Gastroesophageal sphincter (tissue), 4 donors: ENCODE measurements around the gene IL1RAP. TPM values are rescaled to one million over a fixed set of nuclear protein-coding genes. Genes with fewer than 3 reads are reported as not detected.

Experiments
- ATAC-seq: fragments of 150-250 bp; one replicate; pipeline ENCODE4 v1.9.1; 2016; ENCODE audit warnings: mild to moderate bottlenecking, moderate library complexity
- H3K27ac ChIP-seq, 4 donors: fragments of 200-600 bp; sonication (generic) in 3 of 4; 1 replicate in 3 of 4; 2 replicates in 1 of 4; pipeline ENCODE4 v1.5.1; 2016 to 2019
- H3K27me3 ChIP-seq: fragments of 200-600 bp; sonication (generic); one replicate; pipeline ENCODE4 v1.5.1; 2019
- H3K36me3 ChIP-seq, 2 donors: fragments of 200-600 bp; sonication (generic); one replicate each; pipeline ENCODE4 v1.5.1; 2019; ENCODE audit warnings: control low read depth in 1 of 2
- H3K4me1 ChIP-seq, 3 donors: fragments of 200-600 bp; sonication (generic); 1 replicate in 2 of 3; 2 replicates in 1 of 3; pipeline ENCODE4 v1.5.1; 2016 to 2019; ENCODE audit warnings: control low read depth in 2 of 3
- H3K4me3 ChIP-seq, 2 donors: fragments of 200-600 bp; sonication (generic); one replicate each; pipeline ENCODE4 v1.5.1; 2019; ENCODE audit warnings: mild to moderate bottlenecking in 1 of 2, moderate library complexity in 1 of 2
- H3K9me3 ChIP-seq, 3 donors: fragments of 200-600 bp; sonication (generic); one replicate each; pipeline ENCODE4 v1.5.1; 2017 to 2019; ENCODE audit warnings: control low read depth in 2 of 3
- EP300 ChIP-seq: sonication (generic); formaldehyde crosslinking; IDR thresholded peaks from one replicate; pipeline ENCODE4 v1.6.1; 2017; ENCODE audit warnings: antibody characterized with exemption, mild to moderate bottlenecking
- POLR2A ChIP-seq, 2 donors: fragments of 450-650 bp; IDR thresholded peaks; one replicate each; pipeline ENCODE4 v1.6.1; 2017; ENCODE audit warnings: antibody characterized with exemption in 2 of 2, mild to moderate bottlenecking in 2 of 2, moderate library complexity in 1 of 2
- POLR2AphosphoS5 ChIP-seq: sonication (generic); formaldehyde crosslinking; IDR thresholded peaks from one replicate; pipeline ENCODE4 v1.6.1; 2017; ENCODE audit warnings: antibody characterized with exemption
- WGBS, 2 donors: methylation state at CpG; one replicate each; pipeline ENCODE4 v1.1.5; 2018; ENCODE audit warnings: low coverage in 1 of 2; 5-methylcytosine and 5-hydroxymethylcytosine counted together
- total RNA-seq, 4 donors: library from RNA; depleted of rRNA; stranded (reverse); fragments of >200 nt; gene quantifications; one replicate each; pipeline ENCODE4 v1.1.0, GENCODE V29; 2016
- TF ChIP-seq, protein P1 (sequence below), 4 experiments: fragments of 200-600 bp in 2 of 4; fragments of 450-650 bp in 2 of 4; sonication (generic) in 1 of 4; IDR thresholded peaks; one replicate each; pipeline ENCODE4 v1.5.1; 2017 to 2019; ENCODE audit warnings: antibody characterized with exemption in 4 of 4, mild to moderate bottlenecking in 2 of 4, moderate library complexity in 2 of 4

Gene IL1RAP
- total RNA-seq, 4 donors from 2014 or later, result 3.2 to 11.0 (median 5.0) TPM

DNA sequence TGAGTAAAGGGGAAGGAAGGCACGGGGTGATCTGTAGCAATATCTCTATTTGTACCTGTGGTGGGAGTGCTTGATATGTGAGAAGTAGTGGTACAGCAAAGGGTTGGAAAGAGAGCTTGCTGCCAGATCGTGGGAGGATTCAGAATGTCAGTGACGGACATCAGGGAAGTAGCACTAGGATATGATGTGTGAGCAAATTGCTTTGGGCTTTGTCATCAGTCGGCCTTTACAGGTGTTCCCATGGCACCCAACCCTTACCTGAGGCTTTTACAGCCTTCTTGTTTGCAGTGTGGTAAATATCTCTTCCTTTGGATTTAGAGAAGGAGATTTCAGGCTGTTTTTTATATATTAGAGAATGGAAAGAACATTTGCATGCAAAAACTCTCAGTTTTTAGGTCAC lies 29.8 kb downstream of the IL1RAP start:
- TF ChIP-seq EP300, result no peak
- TF ChIP-seq, protein P1, sequence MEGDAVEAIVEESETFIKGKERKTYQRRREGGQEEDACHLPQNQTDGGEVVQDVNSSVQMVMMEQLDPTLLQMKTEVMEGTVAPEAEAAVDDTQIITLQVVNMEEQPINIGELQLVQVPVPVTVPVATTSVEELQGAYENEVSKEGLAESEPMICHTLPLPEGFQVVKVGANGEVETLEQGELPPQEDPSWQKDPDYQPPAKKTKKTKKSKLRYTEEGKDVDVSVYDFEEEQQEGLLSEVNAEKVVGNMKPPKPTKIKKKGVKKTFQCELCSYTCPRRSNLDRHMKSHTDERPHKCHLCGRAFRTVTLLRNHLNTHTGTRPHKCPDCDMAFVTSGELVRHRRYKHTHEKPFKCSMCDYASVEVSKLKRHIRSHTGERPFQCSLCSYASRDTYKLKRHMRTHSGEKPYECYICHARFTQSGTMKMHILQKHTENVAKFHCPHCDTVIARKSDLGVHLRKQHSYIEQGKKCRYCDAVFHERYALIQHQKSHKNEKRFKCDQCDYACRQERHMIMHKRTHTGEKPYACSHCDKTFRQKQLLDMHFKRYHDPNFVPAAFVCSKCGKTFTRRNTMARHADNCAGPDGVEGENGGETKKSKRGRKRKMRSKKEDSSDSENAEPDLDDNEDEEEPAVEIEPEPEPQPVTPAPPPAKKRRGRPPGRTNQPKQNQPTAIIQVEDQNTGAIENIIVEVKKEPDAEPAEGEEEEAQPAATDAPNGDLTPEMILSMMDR (IDR thresholded peaks at IDR 0.05), result no peak
- no peak for TF ChIP-seq POLR2A (IDR thresholded peaks at IDR 0.05)
- no peak for TF ChIP-seq POLR2AphosphoS5
- Histone ChIP-seq H3K27me3 (no peaks in the 10 kb centered on the region), H3K36me3 (no peaks in the 10 kb centered on the region), H3K4me3 (no peak overlapping the region), H3K27ac (no peak overlapping the region), H3K4me1 (no peaks in the 10 kb centered on the region), H3K9me3 (no peaks in the 10 kb centered on the region)
- ATAC-seq, result no peak
- WGBS, 2 donors, result 94 to 97% methylated on average over 4 of the region's 4 CpGs

DNA sequence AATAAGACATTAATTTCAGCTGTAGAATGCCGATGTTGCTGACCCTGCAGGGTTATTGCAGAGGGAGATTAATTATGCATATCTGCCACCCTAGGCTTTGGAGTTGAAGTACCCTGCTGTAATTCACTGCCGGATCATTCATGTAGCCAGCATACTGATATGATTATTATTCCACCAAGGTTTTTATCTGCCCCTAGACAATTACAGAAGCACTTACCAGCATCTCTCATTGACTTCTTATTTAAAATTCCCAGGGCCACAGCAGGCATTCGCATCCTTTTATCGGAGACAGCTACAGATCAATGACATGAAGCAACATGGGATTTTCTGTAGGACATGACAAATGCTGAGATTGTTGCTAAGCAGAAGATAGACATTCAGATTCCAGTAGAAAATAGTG lies 31.3 kb downstream of the IL1RAP start:
- Histone ChIP-seq H3K4me3 (no peak overlapping the region), H3K27me3 (no peaks in the 10 kb centered on the region), H3K4me1 (no peaks in the 10 kb centered on the region), H3K36me3 (no peaks in the 10 kb centered on the region), H3K9me3 (no peaks in the 10 kb centered on the region), H3K27ac (no peak overlapping the region)
- 69 to 83% methylated on average over 4 of the region's 4 CpGs for WGBS, 2 donors
- no peak for ATAC-seq
- no peak for TF ChIP-seq POLR2AphosphoS5
- TF ChIP-seq, protein P1 (IDR thresholded peaks at IDR 0.05), result no peak
- no peak for TF ChIP-seq EP300
- TF ChIP-seq POLR2A (IDR thresholded peaks at IDR 0.05), result no peak

DNA sequence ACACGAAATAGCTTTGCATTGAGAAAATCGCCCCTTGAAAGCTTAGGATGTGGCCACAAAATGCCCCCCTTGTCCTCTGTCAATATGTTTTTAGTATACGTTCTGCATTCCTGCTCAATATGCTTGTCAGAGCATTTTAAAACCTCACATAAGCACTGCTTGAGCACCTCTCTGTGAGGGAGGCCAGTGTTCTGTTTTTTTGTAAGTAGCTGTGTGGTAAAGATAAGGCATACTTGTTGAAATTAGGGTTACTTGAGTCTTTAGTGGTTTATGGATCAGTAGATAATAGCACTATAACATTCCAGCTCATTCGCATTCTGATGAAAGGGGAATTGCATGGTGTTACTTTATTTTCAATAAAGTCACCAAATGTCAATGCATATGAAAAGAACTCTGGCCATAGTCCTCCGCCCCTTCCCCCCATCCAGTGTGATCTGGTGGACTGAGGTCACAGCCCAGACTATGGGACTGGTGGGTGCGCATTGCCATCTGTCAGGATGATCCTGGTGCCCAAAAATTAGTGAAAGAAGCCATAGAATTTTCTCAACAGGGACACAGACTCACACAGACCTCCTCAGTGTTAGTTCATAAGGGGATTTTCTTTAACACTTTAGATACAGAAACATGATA lies 33.1 kb downstream of the IL1RAP start:
- ATAC-seq, result no peak
- no peaks in the 10 kb centered on the region for H3K36me3 ChIP-seq
- no peaks in the 10 kb centered on the region for H3K27me3 ChIP-seq
- H3K4me3 ChIP-seq, result no peak overlapping the region
- no peak for TF ChIP-seq POLR2A (IDR thresholded peaks at IDR 0.05)
- TF ChIP-seq EP300, result no peak
- TF ChIP-seq, protein P1 (IDR thresholded peaks at IDR 0.05), result no peak
- no peak for TF ChIP-seq POLR2AphosphoS5
- no peaks in the 10 kb centered on the region for H3K4me1 ChIP-seq
- H3K9me3 ChIP-seq, result no peaks in the 10 kb centered on the region
- 69 to 77% methylated on average over 5 of the region's 6 CpGs for WGBS, 2 donors
- no peak overlapping the region for H3K27ac ChIP-seq

DNA sequence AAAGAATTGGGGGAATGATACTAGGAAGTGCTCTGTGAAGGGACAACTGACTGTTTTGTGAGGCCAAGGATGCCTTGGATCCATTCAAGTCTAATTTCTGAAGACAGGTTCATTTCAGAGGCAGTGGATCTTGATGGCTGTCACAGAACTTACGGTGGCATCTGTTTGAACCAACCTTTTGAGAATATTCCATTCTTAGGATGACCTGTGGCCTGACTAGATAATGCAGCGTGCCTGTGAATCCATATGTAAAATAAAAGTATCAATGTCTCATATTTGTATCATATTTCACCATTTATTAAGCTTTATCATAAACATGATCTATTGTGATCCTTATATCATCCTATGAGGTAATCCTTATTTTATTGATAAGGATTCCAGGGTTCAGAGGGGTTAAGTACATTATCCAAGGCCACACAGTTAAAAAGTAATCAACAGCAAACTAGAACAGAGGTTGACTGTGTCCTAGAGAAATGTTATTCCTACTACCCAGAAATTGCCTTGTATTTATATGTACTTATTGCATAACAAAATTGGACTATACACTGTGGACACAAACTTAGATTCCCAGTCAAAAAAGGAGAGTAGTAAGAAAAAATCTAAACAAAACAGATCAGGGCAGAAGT lies 34.3 kb downstream of the IL1RAP start:
- H3K27me3 ChIP-seq, result no peaks in the 10 kb centered on the region
- no peaks in the 10 kb centered on the region for H3K36me3 ChIP-seq
- H3K4me3 ChIP-seq, result no peak overlapping the region
- H3K27ac ChIP-seq, result no peak overlapping the region
- 92 to 96% methylated on average over 2 of the region's 2 CpGs for WGBS, 2 donors
- no peaks in the 10 kb centered on the region for H3K9me3 ChIP-seq
- no peak for ATAC-seq
- TF ChIP-seq POLR2A (IDR thresholded peaks at IDR 0.05) (no peak), POLR2AphosphoS5 (no peak), EP300 (no peak)
- TF ChIP-seq, protein P1 (IDR thresholded peaks at IDR 0.05), result no peak
- H3K4me1 ChIP-seq, result no peaks in the 10 kb centered on the region

DNA sequence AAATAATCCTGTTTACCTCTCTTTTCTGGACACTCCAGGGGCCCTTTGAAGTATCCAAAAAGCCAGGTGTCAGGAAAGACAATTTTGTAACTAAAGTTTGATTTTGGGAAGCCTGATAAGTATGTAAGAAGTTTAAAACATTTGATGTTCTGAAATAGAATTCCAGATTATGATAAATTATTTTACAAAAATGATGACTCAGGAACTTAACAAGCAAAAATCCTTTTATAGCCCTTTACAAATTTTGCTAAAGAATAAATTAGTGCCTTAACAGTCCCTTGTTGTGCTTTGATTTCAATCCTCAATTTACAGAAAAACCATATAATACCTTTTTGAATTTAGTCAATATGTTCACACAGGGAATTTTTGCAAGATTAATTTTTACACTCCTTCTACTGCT lies 38.1 kb downstream of the IL1RAP start:
- no peaks in the 10 kb centered on the region for H3K36me3 ChIP-seq
- H3K27me3 ChIP-seq, result no peaks in the 10 kb centered on the region
- no peak overlapping the region for H3K4me3 ChIP-seq
- no peaks in the 10 kb centered on the region for H3K9me3 ChIP-seq
- no peak overlapping the region for H3K27ac ChIP-seq
- no peaks in the 10 kb centered on the region for H3K4me1 ChIP-seq
- no peak for ATAC-seq
- TF ChIP-seq POLR2A (IDR thresholded peaks at IDR 0.05) (no peak), POLR2AphosphoS5 (no peak), EP300 (no peak)
- TF ChIP-seq, protein P1 (IDR thresholded peaks at IDR 0.05), result no peak
